HCT116 (cell line): Measurements from ENCODE around the gene GPATCH8.

Source experiments
- JUND ChIP-seq: IDR thresholded peaks from 2 replicates; pipeline ENCODE4 v1.6.1; 2012
- TF ChIP-seq, protein P1 (sequence below): IDR thresholded peaks from 2 replicates; pipeline ENCODE4 v1.6.1; 2011; ENCODE audit warnings: mild to moderate bottlenecking, low read length, moderate library complexity; ENCODE audit not compliant: insufficient replicate concordance; ENCODE audit errors: extremely low read depth

DNA sequence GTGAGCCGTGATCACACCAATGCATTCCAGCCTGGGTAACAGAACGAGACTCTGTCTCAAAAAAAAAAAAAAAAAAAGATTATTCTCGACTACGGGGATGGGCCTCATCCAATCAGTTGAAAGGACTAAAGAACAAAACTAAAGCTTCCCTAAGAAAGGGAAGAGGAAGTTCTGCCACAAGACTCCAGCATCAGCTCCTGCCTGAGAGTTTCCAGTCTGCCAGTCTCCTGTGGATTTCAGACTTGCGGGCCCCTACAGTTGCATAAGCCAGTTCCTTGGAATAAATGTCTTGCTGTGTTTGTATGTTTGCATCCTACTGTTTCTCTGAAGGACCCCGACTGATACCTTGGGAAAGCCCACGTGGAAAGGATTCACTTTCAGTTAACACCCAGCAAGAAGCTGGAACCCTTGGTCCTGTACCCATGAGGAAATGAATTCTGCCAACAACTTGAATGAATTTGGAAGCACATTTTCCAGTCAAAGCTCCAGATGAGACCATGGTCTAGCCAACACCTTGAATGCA is 27.8 kb upstream of the GPATCH8 start:
- TF ChIP-seq JUND: no peak
- TF ChIP-seq, protein P1, sequence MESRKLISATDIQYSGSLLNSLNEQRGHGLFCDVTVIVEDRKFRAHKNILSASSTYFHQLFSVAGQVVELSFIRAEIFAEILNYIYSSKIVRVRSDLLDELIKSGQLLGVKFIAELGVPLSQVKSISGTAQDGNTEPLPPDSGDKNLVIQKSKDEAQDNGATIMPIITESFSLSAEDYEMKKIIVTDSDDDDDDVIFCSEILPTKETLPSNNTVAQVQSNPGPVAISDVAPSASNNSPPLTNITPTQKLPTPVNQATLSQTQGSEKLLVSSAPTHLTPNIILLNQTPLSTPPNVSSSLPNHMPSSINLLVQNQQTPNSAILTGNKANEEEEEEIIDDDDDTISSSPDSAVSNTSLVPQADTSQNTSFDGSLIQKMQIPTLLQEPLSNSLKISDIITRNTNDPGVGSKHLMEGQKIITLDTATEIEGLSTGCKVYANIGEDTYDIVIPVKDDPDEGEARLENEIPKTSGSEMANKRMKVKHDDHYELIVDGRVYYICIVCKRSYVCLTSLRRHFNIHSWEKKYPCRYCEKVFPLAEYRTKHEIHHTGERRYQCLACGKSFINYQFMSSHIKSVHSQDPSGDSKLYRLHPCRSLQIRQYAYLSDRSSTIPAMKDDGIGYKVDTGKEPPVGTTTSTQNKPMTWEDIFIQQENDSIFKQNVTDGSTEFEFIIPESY: no peak
